SK-N-SH treated with all-trans-retinoic acid at 6 μM for 48 hours (cell line): ENCODE results near the gene PNPLA7.

Experiments
- ATAC-seq: fragments of 200-7000 bp; cut with Tn5 transposase; 3 replicates; pipeline ENCODE4 v1.9.1; 2020; ENCODE audit warnings: mild to moderate bottlenecking, moderate library complexity
- ARNTL ChIP-seq: fragments of 450-650 bp; formaldehyde crosslinking; IDR thresholded peaks from 2 replicates; pipeline ENCODE4 v1.5.0; 2020; ENCODE audit warnings: low read depth, mild to moderate bottlenecking, moderate library complexity, borderline replicate concordance
- CREB5 ChIP-seq: fragments of 250-450 bp; sonication (Bioruptor Pico); IDR thresholded peaks from 2 replicates; pipeline ENCODE4 v1.5.1; 2020; ENCODE audit warnings: low read depth, mild to moderate bottlenecking, moderate library complexity
- CSDC2 ChIP-seq: fragments of 250-450 bp; sonication (Bioruptor Pico); IDR thresholded peaks from 2 replicates; pipeline ENCODE4 v1.5.0; 2020; ENCODE audit warnings: mild to moderate bottlenecking, moderate library complexity
- CSRNP3 ChIP-seq: fragments of 250-450 bp; sonication (Bioruptor Pico); IDR thresholded peaks from 2 replicates; pipeline ENCODE4 v1.5.1; 2021; ENCODE audit warnings: mild to moderate bottlenecking, moderate library complexity
- ESRRG ChIP-seq: fragments of 250-450 bp; sonication (Bioruptor Pico); IDR thresholded peaks from 2 replicates; pipeline ENCODE4 v1.6.1; 2021; ENCODE audit warnings: mild to moderate bottlenecking
- ISL1 ChIP-seq: fragments of 250-450 bp; sonication (Bioruptor Pico); IDR thresholded peaks from 2 replicates; pipeline ENCODE4 v2.1.2; 2022; ENCODE audit warnings: mild to moderate bottlenecking, moderate library complexity
- OSR1 ChIP-seq: fragments of 250-450 bp; sonication (Bioruptor Pico); IDR thresholded peaks from 2 replicates; pipeline ENCODE4 v1.8.0; 2022; ENCODE audit warnings: moderate library complexity, mild to moderate bottlenecking, inconsistent platforms
- PATZ1 ChIP-seq: fragments of 250-450 bp; sonication (Bioruptor Pico); IDR thresholded peaks from 2 replicates; pipeline ENCODE4 v1.8.0; 2020; ENCODE audit warnings: mild to moderate bottlenecking, moderate library complexity, borderline replicate concordance
- POU6F1 ChIP-seq: fragments of 250-450 bp; sonication (Bioruptor Pico); IDR thresholded peaks from 2 replicates; pipeline ENCODE4 v1.8.0; 2021; ENCODE audit warnings: low read depth, mild to moderate bottlenecking, moderate library complexity, borderline replicate concordance
- RARB ChIP-seq: fragments of 250-450 bp; sonication (Bioruptor Pico); IDR thresholded peaks from 2 replicates; pipeline ENCODE4 v1.8.0; 2021; ENCODE audit warnings: mild to moderate bottlenecking, moderate library complexity
- SNAI2 ChIP-seq: fragments of 250-450 bp; sonication (Bioruptor Pico); IDR thresholded peaks from 2 replicates; pipeline ENCODE4 v1.5.0; 2020; ENCODE audit warnings: mild to moderate bottlenecking, moderate library complexity
- TCF4 ChIP-seq: fragments of 250-450 bp; sonication (Bioruptor Pico); IDR thresholded peaks from 2 replicates; pipeline ENCODE4 v1.8.0; 2021; ENCODE audit warnings: mild to moderate bottlenecking, moderate library complexity, borderline replicate concordance
- TOX ChIP-seq: fragments of 250-450 bp; sonication (Bioruptor Pico); IDR thresholded peaks from 2 replicates; pipeline ENCODE4 v1.8.0; 2021; ENCODE audit warnings: mild to moderate bottlenecking, moderate library complexity, borderline replicate concordance
- TSHZ2 ChIP-seq: fragments of 250-450 bp; sonication (Bioruptor Pico); IDR thresholded peaks from 2 replicates; pipeline ENCODE4 v1.5.0; 2020; ENCODE audit warnings: mild to moderate bottlenecking, moderate library complexity
- ZC3H10 ChIP-seq: fragments of 250-450 bp; sonication (Bioruptor Pico); IDR thresholded peaks from 2 replicates; pipeline ENCODE4 v1.5.1; 2021; ENCODE audit warnings: mild to moderate bottlenecking, moderate library complexity
- ZFP3 ChIP-seq: fragments of 250-450 bp; sonication (Bioruptor Pico); IDR thresholded peaks from 2 replicates; pipeline ENCODE4 v1.5.0; 2020; ENCODE audit warnings: mild to moderate bottlenecking, moderate library complexity
- ZFP30 ChIP-seq: fragments of 450-650 bp; formaldehyde crosslinking; IDR thresholded peaks from 2 replicates; pipeline ENCODE4 v1.5.0; 2022; ENCODE audit warnings: mild to moderate bottlenecking, moderate library complexity
- ZNF565 ChIP-seq: fragments of 450-650 bp; formaldehyde crosslinking; conservative IDR thresholded peaks from 2 replicates; pipeline ENCODE4 v1.5.0; 2020; ENCODE audit warnings: low read depth, mild to moderate bottlenecking, moderate library complexity
- ZNF70 ChIP-seq: fragments of 450-650 bp; formaldehyde crosslinking; IDR thresholded peaks from 2 replicates; pipeline ENCODE4 v1.5.0; 2020; ENCODE audit warnings: mild to moderate bottlenecking, moderate library complexity

Gene PNPLA7

GRCh38 chr9:137499416-137499815, 50.8 kb downstream of the PNPLA7 start:
- no peak for TF ChIP-seq ARNTL (CRISPR knock-in tag)
- no peak for TF ChIP-seq ISL1 (CRISPR knock-in tag)
- no peak for TF ChIP-seq ESRRG (CRISPR knock-in tag)
- ATAC-seq, result no peak

GRCh38 chr9:137498720-137499150, 51.5 kb downstream of the PNPLA7 start:
- no peak for ATAC-seq

GRCh38 chr9:137497921-137498719, 52.1 kb downstream of the PNPLA7 start:
- no peak for ATAC-seq
- TF ChIP-seq OSR1 (CRISPR knock-in tag) (no peak), RARB (CRISPR knock-in tag) (no peak)

More at GRCh38 chr9:137498720-137499150, 51.5 kb downstream of the PNPLA7 start:
- no peak for TF ChIP-seq TCF4 (CRISPR knock-in tag)

GRCh38 chr9:137496601-137497375, 53.4 kb downstream of the PNPLA7 start:
- no peak for ATAC-seq
- no peak for TF ChIP-seq OSR1 (CRISPR knock-in tag)
- TF ChIP-seq ZC3H10 (CRISPR knock-in tag), result no peak
- no peak for TF ChIP-seq ESRRG (CRISPR knock-in tag)

GRCh38 chr9:137494550-137495351, 55.5 kb downstream of the PNPLA7 start:
- no peak for ATAC-seq
- TF ChIP-seq ESRRG (CRISPR knock-in tag) (no peak), RARB (CRISPR knock-in tag) (no peak), CSRNP3 (no peak), PATZ1 (no peak), ARNTL (CRISPR knock-in tag) (no peak), POU6F1 (CRISPR knock-in tag) (no peak), ZNF565 (CRISPR knock-in tag) (no peak), ZNF70 (CRISPR knock-in tag) (no peak), SNAI2 (CRISPR knock-in tag) (no peak), ZFP30 (CRISPR knock-in tag) (no peak), CREB5 (CRISPR knock-in tag) (no peak), OSR1 (CRISPR knock-in tag) (no peak), TOX (no peak), CSDC2 (CRISPR knock-in tag) (no peak), TSHZ2 (CRISPR knock-in tag) (no peak), ZC3H10 (CRISPR knock-in tag) (no peak), ZFP3 (CRISPR knock-in tag) (no peak), TCF4 (CRISPR knock-in tag) (no peak)
